ENCODE measurements around the gene MRPL42. TPM values are rescaled to one million over a fixed set of nuclear protein-coding genes. Genes with fewer than 3 reads are reported as not detected.

MRPL42 gene
- total RNA-seq, result 93.9 and 95.5 TPM in 2 replicates
- long read RNA-seq, full-length matches to known transcripts, result 434 of 458 reads
- long read RNA-seq, partial matches to known transcripts, result 7 of 458 reads
- long read RNA-seq, other reads (novel, unspliced or antisense), result 17 of 458 reads

DNA sequence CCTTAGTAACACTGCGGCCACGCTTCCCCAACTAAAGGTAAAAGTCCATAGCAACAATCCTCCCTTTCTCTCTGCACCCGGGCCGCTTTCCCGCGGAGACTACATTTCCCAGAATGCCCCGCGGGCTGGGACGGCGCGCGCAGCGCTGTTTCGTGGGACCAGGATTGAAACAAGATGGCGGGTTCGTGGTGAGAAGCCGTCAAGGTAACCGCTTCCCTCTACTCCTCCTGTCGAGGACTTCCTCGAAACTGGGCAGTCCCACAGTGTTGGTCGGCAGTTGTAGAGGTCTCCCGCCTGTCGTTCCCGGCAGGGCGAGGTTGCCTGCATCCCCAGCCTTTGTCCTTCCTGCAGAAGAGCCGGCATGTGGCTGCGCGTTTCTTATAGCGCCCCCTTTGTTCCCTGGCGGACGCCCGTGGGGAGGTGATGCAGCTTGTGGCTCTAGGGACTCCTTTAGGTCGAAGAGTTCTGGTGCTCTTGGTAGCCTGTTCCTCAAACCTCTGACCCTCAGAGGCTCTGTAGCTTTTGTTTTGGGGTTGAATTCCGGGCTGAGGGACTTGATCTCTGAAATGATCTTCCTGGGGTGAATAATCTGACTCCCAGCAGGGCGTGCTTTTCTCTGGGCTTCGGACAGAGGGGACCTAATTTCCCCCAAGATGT, at the start of gene MRPL42:
Gene MRPL42, plus strand, starts transcription at position 164 of the 657 bp plus-strand sequence. CDS start 1,772 bp downstream, outside the sequence.
- H3K27ac Mint-ChIP-seq, result peak within 1 kb of the TSS; percentile 99
- no peaks in the 10 kb centered on the region for H3K9me3 Mint-ChIP-seq (ENCODE audit: low read depth)
- H3K4me3 Mint-ChIP-seq (ENCODE audit: low read depth), result peak within 1 kb of the TSS; percentile 98
- peaks cover 25% of the 10 kb centered on the region for H3K4me1 Mint-ChIP-seq (ENCODE audit: low read depth)
- TF ChIP-seq, protein P1, sequence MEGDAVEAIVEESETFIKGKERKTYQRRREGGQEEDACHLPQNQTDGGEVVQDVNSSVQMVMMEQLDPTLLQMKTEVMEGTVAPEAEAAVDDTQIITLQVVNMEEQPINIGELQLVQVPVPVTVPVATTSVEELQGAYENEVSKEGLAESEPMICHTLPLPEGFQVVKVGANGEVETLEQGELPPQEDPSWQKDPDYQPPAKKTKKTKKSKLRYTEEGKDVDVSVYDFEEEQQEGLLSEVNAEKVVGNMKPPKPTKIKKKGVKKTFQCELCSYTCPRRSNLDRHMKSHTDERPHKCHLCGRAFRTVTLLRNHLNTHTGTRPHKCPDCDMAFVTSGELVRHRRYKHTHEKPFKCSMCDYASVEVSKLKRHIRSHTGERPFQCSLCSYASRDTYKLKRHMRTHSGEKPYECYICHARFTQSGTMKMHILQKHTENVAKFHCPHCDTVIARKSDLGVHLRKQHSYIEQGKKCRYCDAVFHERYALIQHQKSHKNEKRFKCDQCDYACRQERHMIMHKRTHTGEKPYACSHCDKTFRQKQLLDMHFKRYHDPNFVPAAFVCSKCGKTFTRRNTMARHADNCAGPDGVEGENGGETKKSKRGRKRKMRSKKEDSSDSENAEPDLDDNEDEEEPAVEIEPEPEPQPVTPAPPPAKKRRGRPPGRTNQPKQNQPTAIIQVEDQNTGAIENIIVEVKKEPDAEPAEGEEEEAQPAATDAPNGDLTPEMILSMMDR (IDR thresholded peaks at IDR 0.05; ENCODE audit: unreplicated experiment), result peak; percentile 80
- peaks cover 6% of the 10 kb centered on the region for H3K36me3 Mint-ChIP-seq (ENCODE audit: insufficient read depth)
- H3K27me3 Mint-ChIP-seq, result no peaks in the 10 kb centered on the region
- DNase-seq (ENCODE audit: low spot score, unreplicated experiment), result peak; percentile 88

DNA sequence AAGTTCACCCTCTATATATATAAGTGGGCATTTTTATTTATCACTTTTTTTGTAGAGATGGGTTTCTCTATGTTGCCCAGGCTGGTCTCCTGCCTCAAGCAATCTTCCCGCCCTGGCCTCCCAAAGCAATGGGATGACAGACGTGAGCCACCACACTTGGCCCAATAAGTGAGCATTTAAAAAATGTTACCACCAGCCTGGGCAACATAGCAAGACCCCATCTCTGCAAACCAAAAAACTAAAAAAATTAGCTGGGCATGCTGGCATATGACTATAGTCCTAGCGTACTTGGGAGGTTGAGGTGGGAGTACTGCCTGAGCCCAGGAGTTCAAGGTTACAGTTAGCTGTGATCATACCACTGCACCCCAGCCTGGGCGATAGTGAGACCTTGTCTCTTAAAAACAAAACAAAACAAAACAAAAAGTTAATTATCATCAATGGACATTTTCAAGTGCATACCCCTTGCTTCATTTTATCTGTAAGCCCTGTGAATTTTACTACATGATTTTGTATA, 49.3 kb upstream of the MRPL42 start:
- Mint-ChIP-seq H3K27ac (no peak overlapping the region), H3K4me1 (ENCODE audit: low read depth) (peaks cover 29% of the 10 kb centered on the region), H3K27me3 (no peaks in the 10 kb centered on the region), H3K36me3 (ENCODE audit: insufficient read depth) (no peaks in the 10 kb centered on the region), H3K4me3 (ENCODE audit: low read depth) (no peak overlapping the region), H3K9me3 (ENCODE audit: low read depth) (peaks cover 3% of the 10 kb centered on the region)
- TF ChIP-seq, protein P1 (IDR thresholded peaks at IDR 0.05; ENCODE audit: unreplicated experiment), result no peak
- DNase-seq (ENCODE audit: low spot score, unreplicated experiment), result no peak

DNA sequence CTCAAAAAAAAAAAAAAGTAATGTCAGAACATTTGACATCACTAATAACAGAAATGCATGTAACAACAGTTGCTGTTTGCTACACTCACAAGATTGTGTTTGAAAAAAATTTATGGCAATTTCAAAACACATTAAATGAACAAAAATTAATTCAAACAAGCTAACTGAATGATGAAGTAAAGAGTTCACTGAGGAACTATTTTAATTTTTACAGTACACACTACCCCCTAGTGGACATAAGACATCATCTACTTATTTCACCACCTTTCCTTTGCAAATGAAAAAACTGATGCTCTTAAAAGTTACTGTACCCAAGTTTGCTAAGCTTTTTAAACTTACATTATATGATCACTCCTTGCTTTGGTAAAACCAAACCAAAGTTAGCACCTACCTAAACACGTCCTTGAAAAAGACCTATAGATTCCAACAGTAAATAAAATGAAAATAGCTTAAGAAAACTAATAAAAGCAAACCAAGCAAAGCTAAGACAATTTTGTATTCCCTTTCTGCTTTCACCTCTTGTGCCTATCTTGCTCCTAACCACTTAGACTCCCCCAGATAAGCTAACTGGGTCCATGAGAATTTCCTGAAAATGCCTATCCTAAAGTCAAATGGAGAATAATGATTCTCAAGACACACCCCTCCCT, 47.8 kb upstream of the MRPL42 start:
- H3K4me1 Mint-ChIP-seq (ENCODE audit: low read depth), result peaks cover 31% of the 10 kb centered on the region
- H3K27ac Mint-ChIP-seq, result no peak overlapping the region
- H3K36me3 Mint-ChIP-seq (ENCODE audit: insufficient read depth), result no peaks in the 10 kb centered on the region
- peaks cover under 1% of the 10 kb centered on the region for H3K9me3 Mint-ChIP-seq (ENCODE audit: low read depth)
- no peak for DNase-seq (ENCODE audit: low spot score, unreplicated experiment)
- H3K4me3 Mint-ChIP-seq (ENCODE audit: low read depth), result no peak overlapping the region
- TF ChIP-seq, protein P1 (IDR thresholded peaks at IDR 0.05; ENCODE audit: unreplicated experiment), result peak; percentile 74
- H3K27me3 Mint-ChIP-seq, result no peaks in the 10 kb centered on the region

DNA sequence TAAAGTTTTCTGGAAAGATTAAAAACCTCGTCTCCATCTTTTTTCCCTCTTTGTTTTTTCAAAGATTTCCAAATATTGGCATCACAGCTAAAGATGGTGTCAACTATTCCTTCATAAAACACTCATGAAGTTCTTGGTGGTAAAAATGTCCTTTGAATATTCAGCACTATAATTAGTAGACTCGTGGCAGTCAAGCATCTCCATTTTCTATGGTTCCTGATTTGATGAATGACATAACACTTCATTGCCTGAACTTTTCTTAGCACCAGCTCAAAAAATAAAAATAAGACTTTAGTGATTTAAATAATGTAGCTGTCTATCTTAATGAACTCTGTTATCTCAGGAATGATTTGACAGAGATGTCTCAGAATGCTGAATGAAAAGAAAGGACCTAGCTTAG, 45.3 kb upstream of the MRPL42 start:
- Mint-ChIP-seq H3K4me1 (ENCODE audit: low read depth) (peaks cover 46% of the 10 kb centered on the region), H3K27me3 (no peaks in the 10 kb centered on the region), H3K4me3 (ENCODE audit: low read depth) (no peak overlapping the region), H3K36me3 (ENCODE audit: insufficient read depth) (no peaks in the 10 kb centered on the region), H3K9me3 (ENCODE audit: low read depth) (no peaks in the 10 kb centered on the region), H3K27ac (no peak overlapping the region)
- TF ChIP-seq, protein P1 (IDR thresholded peaks at IDR 0.05; ENCODE audit: unreplicated experiment), result no peak
- no peak for DNase-seq (ENCODE audit: low spot score, unreplicated experiment)

DNA sequence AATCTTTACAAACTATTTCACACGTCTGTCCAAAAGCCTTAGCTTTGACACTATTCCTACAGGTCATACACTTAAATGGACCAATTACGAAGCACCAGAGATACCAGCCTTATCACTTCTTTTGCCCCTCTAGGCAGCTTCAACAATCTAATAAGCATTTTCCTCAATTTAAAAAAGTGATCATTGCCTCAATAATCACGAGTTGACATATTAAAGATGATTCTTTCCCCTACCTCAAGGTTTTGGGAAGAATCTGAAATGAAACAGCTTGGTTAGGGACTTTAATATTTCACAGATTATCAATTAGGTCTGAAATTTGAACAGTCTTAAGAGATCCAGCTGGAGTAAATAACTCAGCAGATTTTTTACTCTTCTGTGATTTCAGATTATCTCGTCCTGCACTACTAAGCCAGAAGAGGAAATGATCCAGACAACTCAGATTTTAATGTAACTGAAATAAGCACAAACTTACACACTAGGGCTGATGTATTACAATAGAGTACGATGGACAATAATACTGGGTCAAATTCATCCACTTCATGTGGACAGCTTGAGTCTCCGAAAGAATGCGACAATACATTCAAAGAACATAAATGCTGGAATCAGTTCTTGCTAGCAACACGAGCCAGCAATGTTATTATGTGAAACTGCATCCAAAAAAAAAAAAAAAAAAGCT, 41.4 kb upstream of the MRPL42 start:
- DNase-seq (ENCODE audit: low spot score, unreplicated experiment), result no peak
- no peak overlapping the region for H3K4me3 Mint-ChIP-seq (ENCODE audit: low read depth)
- H3K9me3 Mint-ChIP-seq (ENCODE audit: low read depth), result no peaks in the 10 kb centered on the region
- peaks cover 53% of the 10 kb centered on the region for H3K4me1 Mint-ChIP-seq (ENCODE audit: low read depth)
- H3K36me3 Mint-ChIP-seq (ENCODE audit: insufficient read depth), result no peaks in the 10 kb centered on the region
- no peak overlapping the region for H3K27ac Mint-ChIP-seq
- H3K27me3 Mint-ChIP-seq, result no peaks in the 10 kb centered on the region
- TF ChIP-seq, protein P1 (IDR thresholded peaks at IDR 0.05; ENCODE audit: unreplicated experiment), result no peak

Measured in progenitor cell of endocrine pancreas (in vitro differentiated cells).